Parathyroid adenoma (tissue), 2 donors: ENCODE results near the gene SIRPG.

Source experiments
- H2AFZ ChIP-seq: fragments of 300-600 bp; sonication (generic); one replicate; pipeline ENCODE4 v1.7.0; 2017; ENCODE audit warnings: antibody characterized with exemption, mild to moderate bottlenecking
- H3K27ac ChIP-seq: fragments of 300-600 bp; sonication (generic); one replicate; pipeline ENCODE4 v1.7.0; 2017
- H3K27me3 ChIP-seq: fragments of 300-600 bp; sonication (generic); one replicate; pipeline ENCODE4 v1.7.0; 2017; ENCODE audit warnings: low read length; ENCODE audit not compliant: control insufficient read depth, insufficient read depth
- H3K36me3 ChIP-seq: fragments of 300-600 bp; sonication (generic); one replicate; pipeline ENCODE4 v1.7.0; 2017; ENCODE audit warnings: low read length; ENCODE audit not compliant: control insufficient read depth, insufficient read depth
- H3K4me1 ChIP-seq: fragments of 300-600 bp; sonication (generic); one replicate; pipeline ENCODE4 v1.7.0; 2017; ENCODE audit warnings: control low read depth
- H3K4me2 ChIP-seq: fragments of 300-600 bp; sonication (generic); one replicate; pipeline ENCODE4 v1.7.0; 2017; ENCODE audit warnings: low read length
- H3K4me3 ChIP-seq: fragments of 300-600 bp; sonication (generic); one replicate; pipeline ENCODE4 v1.7.0; 2017; ENCODE audit warnings: low read depth, low read length
- H3K79me2 ChIP-seq: fragments of 300-600 bp; sonication (generic); one replicate; pipeline ENCODE4 v1.7.0; 2017; ENCODE audit warnings: control low read depth
- H3K9ac ChIP-seq: fragments of 300-600 bp; sonication (generic); one replicate; pipeline ENCODE4 v1.7.0; 2017; ENCODE audit warnings: mild to moderate bottlenecking
- H3K9me3 ChIP-seq: fragments of 300-600 bp; sonication (generic); one replicate; pipeline ENCODE4 v1.7.0; 2017; ENCODE audit warnings: low read length; ENCODE audit not compliant: control insufficient read depth
- TF ChIP-seq, protein P1 (sequence below): fragments of 300-600 bp; sonication (generic); IDR thresholded peaks from one replicate; pipeline ENCODE4 v1.7.0; 2017; ENCODE audit warnings: antibody characterized with exemption, mild to moderate bottlenecking
- donor health status: primary hyperparathyroidism.

Gene SIRPG

GRCh38 chr20:1635291-1635979, 22.1 kb downstream of the SIRPG start:
- no peaks in the 10 kb centered on the region for H3K79me2 ChIP-seq
- H3K36me3 ChIP-seq, result no peaks in the 10 kb centered on the region
- H3K27me3 ChIP-seq, result no peaks in the 10 kb centered on the region
- TF ChIP-seq, protein P1, sequence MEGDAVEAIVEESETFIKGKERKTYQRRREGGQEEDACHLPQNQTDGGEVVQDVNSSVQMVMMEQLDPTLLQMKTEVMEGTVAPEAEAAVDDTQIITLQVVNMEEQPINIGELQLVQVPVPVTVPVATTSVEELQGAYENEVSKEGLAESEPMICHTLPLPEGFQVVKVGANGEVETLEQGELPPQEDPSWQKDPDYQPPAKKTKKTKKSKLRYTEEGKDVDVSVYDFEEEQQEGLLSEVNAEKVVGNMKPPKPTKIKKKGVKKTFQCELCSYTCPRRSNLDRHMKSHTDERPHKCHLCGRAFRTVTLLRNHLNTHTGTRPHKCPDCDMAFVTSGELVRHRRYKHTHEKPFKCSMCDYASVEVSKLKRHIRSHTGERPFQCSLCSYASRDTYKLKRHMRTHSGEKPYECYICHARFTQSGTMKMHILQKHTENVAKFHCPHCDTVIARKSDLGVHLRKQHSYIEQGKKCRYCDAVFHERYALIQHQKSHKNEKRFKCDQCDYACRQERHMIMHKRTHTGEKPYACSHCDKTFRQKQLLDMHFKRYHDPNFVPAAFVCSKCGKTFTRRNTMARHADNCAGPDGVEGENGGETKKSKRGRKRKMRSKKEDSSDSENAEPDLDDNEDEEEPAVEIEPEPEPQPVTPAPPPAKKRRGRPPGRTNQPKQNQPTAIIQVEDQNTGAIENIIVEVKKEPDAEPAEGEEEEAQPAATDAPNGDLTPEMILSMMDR, result no peak
- H3K27ac ChIP-seq, result no peak overlapping the region
- H2AFZ ChIP-seq, result no peak overlapping the region
- H3K4me3 ChIP-seq, result no peak overlapping the region
- H3K9me3 ChIP-seq, result no peaks in the 10 kb centered on the region
- H3K4me2 ChIP-seq, result no peak overlapping the region
- H3K9ac ChIP-seq, result no peak overlapping the region
- H3K4me1 ChIP-seq, result no peaks in the 10 kb centered on the region

GRCh38 chr20:1633535-1633934, 24.0 kb downstream of the SIRPG start:
- TF ChIP-seq, protein P1, result no peak
- Histone ChIP-seq H3K9me3 (no peaks in the 10 kb centered on the region), H3K36me3 (no peaks in the 10 kb centered on the region), H3K27ac (no peak overlapping the region), H2AFZ (no peak overlapping the region), H3K4me1 (no peaks in the 10 kb centered on the region), H3K27me3 (no peaks in the 10 kb centered on the region), H3K4me3 (no peak overlapping the region), H3K4me2 (no peak overlapping the region), H3K79me2 (no peaks in the 10 kb centered on the region), H3K9ac (no peak overlapping the region)

DNA sequence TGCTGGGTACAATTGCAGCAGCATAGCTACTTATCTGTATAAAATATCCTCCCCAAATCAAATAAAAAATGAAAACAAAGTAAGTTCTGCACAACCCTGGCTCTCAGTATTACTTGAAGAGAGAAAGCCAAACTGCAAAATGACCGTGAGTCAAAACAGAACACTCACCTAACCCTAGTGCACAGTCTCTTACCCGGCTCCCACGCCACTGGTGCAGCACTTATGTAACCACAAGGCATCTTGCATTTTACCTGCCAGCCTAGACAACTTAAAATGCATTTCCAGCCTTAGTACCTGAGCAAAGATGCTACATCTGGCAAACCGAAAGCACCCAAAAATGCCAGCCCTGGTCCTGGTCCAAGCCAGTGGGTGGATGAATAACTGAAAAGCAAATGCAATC, 25.4 kb downstream of the SIRPG start:
- Histone ChIP-seq H3K4me2 (no peak overlapping the region), H3K27ac (no peak overlapping the region), H3K36me3 (no peaks in the 10 kb centered on the region), H2AFZ (no peak overlapping the region), H3K9ac (no peak overlapping the region), H3K4me1 (no peaks in the 10 kb centered on the region), H3K9me3 (no peaks in the 10 kb centered on the region), H3K79me2 (no peaks in the 10 kb centered on the region), H3K27me3 (no peaks in the 10 kb centered on the region), H3K4me3 (no peak overlapping the region)
- TF ChIP-seq, protein P1, result no peak

DNA sequence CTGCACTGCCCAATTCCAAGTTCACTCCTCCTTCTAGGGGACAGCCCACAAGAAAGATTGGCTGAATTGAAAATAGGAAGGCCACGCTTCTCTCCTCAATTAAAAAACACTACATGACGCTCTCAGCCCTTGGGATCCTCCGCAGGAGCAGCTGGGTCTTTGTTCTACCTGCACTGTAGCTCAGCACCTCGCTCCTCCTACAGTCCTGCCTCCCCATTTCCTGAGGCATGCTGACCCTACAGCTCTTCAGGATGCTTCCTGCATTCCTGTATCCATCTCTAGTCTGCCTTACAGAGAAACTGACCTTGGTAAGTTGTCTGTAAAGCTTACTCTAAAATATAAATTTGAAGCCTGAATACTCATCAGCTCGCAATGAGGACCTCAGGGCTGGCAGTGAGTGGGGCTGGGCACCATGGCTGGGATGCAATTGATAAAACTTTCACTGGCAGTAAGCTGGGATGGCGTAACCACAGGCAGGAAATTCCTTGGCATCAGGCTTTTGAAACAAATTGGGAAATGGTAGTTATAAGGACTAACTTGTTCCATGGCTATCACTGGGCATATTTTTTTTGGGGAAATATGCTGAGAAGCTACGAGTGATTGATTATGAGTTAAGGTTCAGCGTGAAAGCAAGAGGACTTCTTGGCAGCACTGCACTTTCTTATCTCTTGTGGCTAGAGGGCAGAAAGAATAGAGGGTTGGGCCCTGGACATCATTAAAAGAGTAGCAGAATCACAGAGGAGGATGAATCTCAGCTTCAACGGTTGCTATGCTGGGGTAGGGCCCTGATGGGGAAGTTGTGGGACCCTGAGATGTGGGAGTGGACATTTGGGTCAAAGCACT, 26.0 kb downstream of the SIRPG start:
- TF ChIP-seq, protein P1, result no peak

More for the DNA sequence above, 26.0 kb downstream of the SIRPG start:
- no peaks in the 10 kb centered on the region for H3K4me1 ChIP-seq
- H3K79me2 ChIP-seq, result no peaks in the 10 kb centered on the region
- no peaks in the 10 kb centered on the region for H3K9me3 ChIP-seq
- no peak overlapping the region for H2AFZ ChIP-seq
- H3K36me3 ChIP-seq, result no peaks in the 10 kb centered on the region
- no peak overlapping the region for H3K4me3 ChIP-seq
- H3K4me2 ChIP-seq, result no peak overlapping the region
- H3K27ac ChIP-seq, result no peak overlapping the region
- H3K9ac ChIP-seq, result no peak overlapping the region
- H3K27me3 ChIP-seq, result no peaks in the 10 kb centered on the region
